Measurements from ENCODE around the gene TBCB. TPM values are rescaled to one million over a fixed set of nuclear protein-coding genes. Genes with fewer than 3 reads are reported as not detected.
A peak's percentile ranks its signal among the peaks of the same experiment; 100 is the strongest.

The TBCB gene
- total RNA-seq, 1 donor from 2014 or later = 228 TPM

GRCh38 chr19:36136964-36137686 is 21.9 kb downstream of the TBCB start:
- DNase-seq (ENCODE audit: low read depth) = peak; percentile 93

DNA sequence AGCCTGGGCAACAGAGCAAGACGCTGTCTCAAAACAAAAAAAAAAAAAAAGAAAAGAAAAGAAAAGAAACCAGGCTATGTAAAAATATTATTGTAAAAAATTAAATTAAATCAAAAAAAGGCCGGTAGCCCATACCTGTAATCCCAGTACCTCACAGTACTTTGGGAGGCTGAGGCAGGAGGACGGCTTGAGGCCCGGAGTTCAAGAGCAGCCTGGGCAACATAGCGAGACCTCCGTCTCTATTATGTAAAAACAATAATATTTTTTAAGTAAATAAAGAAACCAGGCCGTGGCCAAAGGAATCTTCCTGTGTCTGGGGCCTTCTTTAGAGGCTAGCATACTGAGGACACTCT is 23.8 kb downstream of the TBCB start:
- DNase-seq (ENCODE audit: low read depth) = no peak

GRCh38 chr19:36139473-36140303 is 24.4 kb downstream of the TBCB start, which contains the start of gene CAPNS1:
TSS of gene CAPNS1 (plus strand) at chr19:36140066. CDS start at chr19:36141012, 946 bp downstream.
- DNase-seq (ENCODE audit: low read depth) = peak; percentile 85

GRCh38 chr19:36140304-36141038 is 25.2 kb downstream of the TBCB start:
- peak; percentile 44 for DNase-seq (ENCODE audit: low read depth)

- peak; percentile 66 for DNase-seq (ENCODE audit: low read depth)
Observed at GRCh38 chr19:36141039-36141927, 26.0 kb downstream of the TBCB start.

DNA sequence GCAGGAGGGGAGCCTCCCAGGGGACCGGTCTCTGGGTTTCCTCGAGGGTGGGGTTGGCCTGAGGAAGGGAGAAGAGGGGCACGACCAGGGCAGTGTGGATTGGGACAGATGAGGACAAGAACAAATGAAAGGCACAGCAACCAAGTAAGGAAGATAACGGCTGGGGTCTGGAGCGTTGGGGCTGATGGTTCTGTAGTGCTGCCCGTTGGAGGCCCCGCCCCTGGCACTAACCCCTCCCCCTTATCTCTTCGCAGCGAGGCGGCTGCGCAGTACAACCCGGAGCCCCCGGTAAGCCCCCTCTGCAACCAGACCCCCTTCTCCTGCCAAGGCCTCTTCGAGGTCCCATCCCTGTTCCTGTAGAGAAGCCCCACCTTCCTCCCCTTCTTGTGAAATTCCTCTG is 26.8 kb downstream of the TBCB start:
- DNase-seq (ENCODE audit: low read depth) = no peak

- DNase-seq (ENCODE audit: low read depth) = no peak
Observed at GRCh38 chr19:36142496-36142895, 27.2 kb downstream of the TBCB start.

- DNase-seq (ENCODE audit: low read depth) = no peak
Observed at GRCh38 chr19:36144624-36145023, 29.4 kb downstream of the TBCB start.

DNA sequence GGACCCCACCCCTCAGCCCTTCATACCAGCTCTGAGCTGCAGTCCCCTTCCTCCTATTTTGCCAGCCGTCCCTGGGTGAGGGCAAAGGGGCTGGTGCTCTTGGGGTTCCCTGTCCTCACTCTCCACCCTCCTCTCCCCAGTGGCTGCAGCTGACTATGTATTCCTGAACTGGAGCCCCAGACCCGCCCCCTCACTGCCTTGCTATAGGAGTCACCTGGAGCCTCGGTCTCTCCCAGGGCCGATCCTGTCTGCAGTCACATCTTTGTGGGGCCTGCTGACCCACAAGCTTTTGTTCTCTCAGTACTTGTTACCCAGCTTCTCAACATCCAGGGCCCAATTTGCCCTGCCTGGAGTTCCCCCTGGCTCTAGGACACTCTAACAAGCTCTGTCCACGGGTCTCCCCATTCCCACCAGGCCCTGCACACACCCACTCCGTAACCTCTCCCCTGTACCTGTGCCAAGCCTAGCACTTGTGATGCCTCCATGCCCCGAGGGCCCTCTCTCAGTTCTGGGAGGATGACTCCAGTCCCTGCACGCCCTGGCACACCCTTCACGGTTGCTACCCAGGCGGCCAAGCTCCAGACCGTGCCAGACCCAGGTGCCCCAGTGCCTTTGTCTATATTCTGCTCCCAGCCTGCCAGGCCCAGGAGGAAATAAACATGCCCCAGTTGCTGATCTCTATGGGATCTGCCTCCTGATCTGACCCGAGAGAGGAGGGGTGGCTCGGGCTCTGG is 34.6 kb downstream of the TBCB start:
- no peak for DNase-seq (ENCODE audit: low read depth)

DNA sequence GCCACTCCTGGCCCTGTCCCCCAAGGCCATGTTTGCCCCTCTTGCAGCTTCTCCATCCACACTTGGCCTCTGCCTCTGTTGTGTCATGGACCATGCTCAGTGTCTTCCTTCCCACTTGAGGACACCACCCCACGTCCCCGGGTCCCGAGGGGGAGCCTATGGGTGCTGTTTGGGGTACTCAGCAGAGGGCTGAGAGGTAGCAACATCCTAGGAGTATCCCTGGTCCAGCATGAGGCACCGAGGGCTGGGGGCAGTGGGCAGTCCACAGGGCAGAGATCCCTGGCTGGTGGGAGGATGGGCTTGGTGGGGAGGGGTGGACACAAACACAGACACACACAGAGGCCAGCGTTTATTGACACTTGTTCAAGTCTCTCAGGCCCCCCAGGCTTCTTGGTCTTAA is 35.3 kb downstream of the TBCB start:
- no peak for DNase-seq (ENCODE audit: low read depth)

GRCh38 chr19:36151144-36152018 is 36.1 kb downstream of the TBCB start:
- no peak for DNase-seq (ENCODE audit: low read depth)

GRCh38 chr19:36152019-36152351 is 36.7 kb downstream of the TBCB start:
- DNase-seq (ENCODE audit: low read depth) = no peak

- DNase-seq (ENCODE audit: low read depth) = no peak
Observed at GRCh38 chr19:36152352-36153091, 37.3 kb downstream of the TBCB start, which contains the start of gene COX7A1. TSS of gene COX7A1 (minus strand) at chr19:36152447. CDS start at chr19:36152407, 40 bp downstream.

GRCh38 chr19:36153126-36153525 is 37.9 kb downstream of the TBCB start:
- DNase-seq (ENCODE audit: low read depth) = no peak

DNA sequence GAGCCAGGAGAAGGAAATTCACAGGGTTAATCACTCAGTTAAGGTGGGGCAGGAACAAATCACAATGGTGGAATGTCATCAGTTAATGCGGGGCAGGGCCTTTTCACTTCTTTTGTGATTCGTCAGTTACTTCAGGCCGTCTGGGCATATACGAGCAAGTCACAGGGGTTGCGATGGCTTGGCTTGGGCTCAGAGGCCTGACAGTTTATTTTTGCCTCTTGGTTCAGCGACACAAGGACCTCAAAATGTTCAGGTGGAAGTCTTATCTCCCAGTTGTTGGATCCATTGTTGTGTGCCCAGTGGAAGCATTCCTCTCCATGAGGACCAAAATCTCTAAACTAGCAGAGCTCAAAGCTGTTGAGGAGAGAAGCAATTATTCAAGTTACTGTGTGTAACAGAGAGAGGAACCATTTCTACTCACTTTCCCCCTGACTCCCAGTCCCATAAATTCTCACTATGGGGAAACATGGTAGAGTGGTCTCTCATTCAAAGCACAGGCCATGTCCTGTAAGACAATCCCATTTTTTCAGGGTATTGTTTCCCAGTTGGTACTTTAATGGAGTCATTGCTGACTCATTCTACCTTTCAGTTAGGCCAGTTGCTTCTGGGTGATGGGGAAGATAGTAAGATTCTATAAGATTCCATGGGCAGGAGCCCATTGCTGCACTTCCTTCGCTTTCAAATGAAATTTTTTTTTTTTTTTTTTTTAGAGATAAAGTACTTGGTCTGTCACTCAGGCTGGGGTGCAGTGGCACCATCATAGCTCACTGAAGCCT is 45.7 kb downstream of the TBCB start:
- DNase-seq (ENCODE audit: low read depth) = no peak

DNA sequence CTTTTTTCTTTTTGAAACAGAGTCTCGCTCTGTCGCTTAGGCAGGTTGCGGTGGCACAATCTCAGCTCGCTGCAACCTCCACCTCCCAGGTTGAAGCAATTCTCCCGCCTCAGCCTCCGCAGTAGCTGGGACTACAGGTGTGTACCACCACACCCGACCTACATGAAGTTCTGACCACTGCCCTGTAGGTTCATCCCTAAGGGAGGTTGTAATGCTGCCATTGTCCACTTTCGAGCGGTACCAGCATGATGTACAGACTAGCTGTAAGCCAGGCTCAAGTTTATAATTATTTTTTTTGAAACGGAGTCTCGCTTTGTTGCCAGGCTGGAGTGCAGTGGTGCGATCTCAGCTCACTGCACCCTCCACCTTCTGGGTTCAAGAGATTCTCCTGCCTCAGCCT is 48.5 kb downstream of the TBCB start:
- no peak for DNase-seq (ENCODE audit: low read depth)

DNA sequence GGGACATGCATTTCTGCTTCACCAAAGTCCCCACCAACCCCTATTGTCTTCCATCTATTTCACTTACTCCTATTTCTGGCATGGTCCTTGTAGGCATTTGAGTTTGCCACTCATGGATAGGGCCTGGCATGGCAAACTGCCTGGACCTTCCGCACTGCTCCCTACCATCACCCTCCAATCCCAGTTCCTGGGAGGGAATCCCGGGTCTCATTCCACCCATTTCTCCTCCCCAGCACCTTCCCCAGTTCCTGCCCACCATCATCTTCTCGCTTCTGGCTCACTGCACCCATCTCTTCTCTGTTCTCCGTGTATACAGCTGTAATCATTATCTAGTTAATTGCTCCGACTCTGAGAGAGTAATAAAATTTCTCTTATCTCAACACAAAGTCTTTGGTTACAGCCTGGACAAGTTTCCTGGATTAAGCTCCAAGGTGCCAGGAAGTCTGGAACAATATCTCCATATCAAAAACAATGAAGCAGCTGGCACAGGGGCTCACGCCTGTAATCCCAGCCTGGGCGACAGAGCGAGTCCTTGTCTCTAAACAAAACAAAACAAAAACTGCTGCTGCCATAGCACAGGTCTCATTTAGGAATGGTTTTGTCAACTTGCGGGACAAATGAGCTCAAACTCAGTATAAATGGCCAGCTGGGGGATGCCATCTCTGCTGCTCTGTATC is 54.0 kb downstream of the TBCB start:
- no peak for DNase-seq (ENCODE audit: low read depth)

DNA sequence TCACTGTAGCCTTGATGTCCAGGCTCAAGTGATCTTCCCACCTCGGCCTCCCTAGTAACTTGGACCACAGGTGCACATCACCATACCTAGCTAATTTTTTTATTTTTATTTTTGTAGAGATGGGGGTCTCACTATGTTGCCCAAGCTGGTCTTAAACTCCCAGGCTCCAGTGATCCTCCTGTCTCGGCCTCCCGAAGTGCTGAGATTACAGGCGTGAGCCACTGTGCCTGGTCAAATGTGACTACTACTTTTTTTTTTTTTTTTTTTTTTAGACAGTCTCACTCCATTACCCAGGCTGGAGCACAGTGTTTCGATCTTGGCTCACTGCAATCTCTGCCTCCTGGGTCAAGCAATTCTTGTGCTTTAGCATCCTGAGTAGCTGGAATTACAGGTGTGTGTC is 57.6 kb downstream of the TBCB start:
- DNase-seq (ENCODE audit: low read depth) = no peak

Measured in renal cortical epithelial cell (primary cell).